Suprapubic skin (tissue), 3 donors: ENCODE results near the gene GPER1.

Source experiments
- POLR2A ChIP-seq, 2 donors: fragments of 450-650 bp; IDR thresholded peaks; one replicate each; pipeline ENCODE4 v1.6.1; 2017; ENCODE audit warnings: antibody characterized with exemption in 2 of 2, mild to moderate bottlenecking in 2 of 2, moderate library complexity in 2 of 2
- TF ChIP-seq, protein P1 (sequence below), 2 donors: fragments of 200-600 bp in 1 of 2; fragments of 450-650 bp in 1 of 2; sonication (generic) in 1 of 2; IDR thresholded peaks; one replicate each; pipeline ENCODE4 v1.5.1; 2016 to 2019; ENCODE audit warnings: antibody characterized with exemption in 2 of 2, mild to moderate bottlenecking in 1 of 2, moderate library complexity in 1 of 2

DNA sequence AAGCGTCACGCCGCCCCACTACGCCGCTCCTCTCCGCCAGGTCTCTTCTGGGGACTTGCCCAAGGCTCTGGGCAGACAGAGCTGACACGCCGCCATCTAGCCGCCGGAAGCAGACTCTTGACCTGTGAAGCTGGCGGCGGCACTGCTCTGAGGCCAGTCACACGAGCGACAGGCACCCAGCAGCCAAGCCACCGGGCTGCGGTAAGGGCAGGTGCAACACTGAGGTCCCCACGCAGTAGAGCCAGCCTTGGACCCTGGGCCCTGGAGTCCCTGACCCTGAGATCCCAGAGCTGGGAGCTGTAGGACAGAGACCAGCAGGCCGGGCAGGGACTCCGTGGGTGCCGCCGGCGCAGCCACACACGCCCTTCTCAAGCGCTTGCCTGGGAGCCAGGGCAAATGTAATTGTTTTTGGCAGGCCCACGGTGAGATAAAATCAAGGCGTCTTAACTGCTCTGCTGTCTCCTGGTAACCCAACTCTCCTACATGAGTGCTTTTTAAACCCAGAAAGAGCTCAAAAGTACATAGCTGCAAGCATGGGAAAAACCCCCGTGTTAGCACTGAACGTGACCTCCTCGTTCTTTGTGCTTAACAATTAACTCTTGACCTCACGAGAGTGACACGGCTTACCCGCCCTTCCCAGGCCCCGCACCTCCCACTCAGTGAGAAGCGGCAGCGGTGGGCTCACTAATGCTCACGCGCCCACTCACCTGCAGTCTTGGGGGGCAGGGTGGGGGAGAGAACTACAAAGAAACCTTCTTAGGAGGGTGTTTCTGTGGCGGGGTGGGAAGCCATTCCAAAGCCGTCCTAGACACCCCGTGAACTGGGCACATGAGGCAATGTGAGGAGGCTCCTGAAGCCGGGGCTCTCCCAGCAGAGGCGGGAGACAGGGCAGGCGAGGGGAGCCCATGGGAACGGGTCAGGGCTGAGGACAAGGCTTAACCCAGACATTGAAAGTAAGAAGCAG lies 8.5 kb downstream of the GPER1 start:
- TF ChIP-seq, protein P1, sequence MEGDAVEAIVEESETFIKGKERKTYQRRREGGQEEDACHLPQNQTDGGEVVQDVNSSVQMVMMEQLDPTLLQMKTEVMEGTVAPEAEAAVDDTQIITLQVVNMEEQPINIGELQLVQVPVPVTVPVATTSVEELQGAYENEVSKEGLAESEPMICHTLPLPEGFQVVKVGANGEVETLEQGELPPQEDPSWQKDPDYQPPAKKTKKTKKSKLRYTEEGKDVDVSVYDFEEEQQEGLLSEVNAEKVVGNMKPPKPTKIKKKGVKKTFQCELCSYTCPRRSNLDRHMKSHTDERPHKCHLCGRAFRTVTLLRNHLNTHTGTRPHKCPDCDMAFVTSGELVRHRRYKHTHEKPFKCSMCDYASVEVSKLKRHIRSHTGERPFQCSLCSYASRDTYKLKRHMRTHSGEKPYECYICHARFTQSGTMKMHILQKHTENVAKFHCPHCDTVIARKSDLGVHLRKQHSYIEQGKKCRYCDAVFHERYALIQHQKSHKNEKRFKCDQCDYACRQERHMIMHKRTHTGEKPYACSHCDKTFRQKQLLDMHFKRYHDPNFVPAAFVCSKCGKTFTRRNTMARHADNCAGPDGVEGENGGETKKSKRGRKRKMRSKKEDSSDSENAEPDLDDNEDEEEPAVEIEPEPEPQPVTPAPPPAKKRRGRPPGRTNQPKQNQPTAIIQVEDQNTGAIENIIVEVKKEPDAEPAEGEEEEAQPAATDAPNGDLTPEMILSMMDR (IDR thresholded peaks at IDR 0.05) = no peak
- TF ChIP-seq POLR2A (IDR thresholded peaks at IDR 0.05) = no peak
